Endothelial cell of umbilical vein (primary cell): ENCODE results near the gene ADIPOR2. TPM values are rescaled to one million over a fixed set of nuclear protein-coding genes. Genes with fewer than 3 reads are reported as not detected.

Experiments used
- BruUV-seq: library from RNA; stranded (reverse); fragments of 400-500 nt; replicated peaks from 2 replicates; lab custom pipeline; 2021; lab: Mats Ljungman, UMichigan
- CTCF ChIA-PET: fragments of 300-600, 350-600 bp; sonication (Branson Sonifier 250); formaldehyde crosslinking; loops from one replicate; lab custom pipeline; 2021; ENCODE audit warnings: antibody characterized with exemption, inconsistent platforms; lab: Charles Lee
- POLR2A ChIA-PET: fragments of 300-600, 350-600 bp; sonication (Branson Sonifier 250); formaldehyde crosslinking; loops from one replicate; lab custom pipeline; 2021; ENCODE audit warnings: antibody characterized with exemption, inconsistent platforms; lab: Charles Lee
- DNase-seq: peaks from one replicate; pipeline ENCODE4 v3.0.0-alpha.2; 2011; ENCODE audit warnings: low read depth, low spot score
- FAIRE-seq: peaks from 2 replicates; lab custom pipeline; 2011; peaks lifted over from hg19 to GRCh38; lab: Jason Lieb, UNC
- H2AFZ ChIP-seq: 2 replicates; pipeline ENCODE4 v1.6.0; 2012; ENCODE audit warnings: low read depth, low read length, control low read depth, inconsistent platforms
- H3K27ac ChIP-seq: 2 replicates; pipeline ENCODE4 v1.5.1; 2011; ENCODE audit warnings: low read depth, mild to moderate bottlenecking, control low read depth, low read length, moderate library complexity; ENCODE audit not compliant: insufficient read depth
- H3K27me3 ChIP-seq, 2 experiments: 2 replicates each; pipeline versions ENCODE4 v1.6.0 to v1.6.1; 2011; ENCODE audit warnings: low read length in 2 of 2, mixed read lengths in 1 of 2; ENCODE audit not compliant: control insufficient read depth in 2 of 2, insufficient read depth in 2 of 2
- H3K36me3 ChIP-seq, 2 experiments: 2 replicates in 1 of 2; 3 replicates in 1 of 2; pipeline ENCODE4 v1.5.1; 2011; ENCODE audit warnings: low read length in 2 of 2, mild to moderate bottlenecking in 1 of 2, moderate library complexity in 1 of 2; ENCODE audit not compliant: control insufficient read depth in 2 of 2, insufficient read depth in 2 of 2; ENCODE audit errors: extremely low read depth in 1 of 2
- H3K4me1 ChIP-seq: 3 replicates; pipeline ENCODE4 v1.5.1; 2011; ENCODE audit warnings: mild to moderate bottlenecking, low read length; ENCODE audit not compliant: control insufficient read depth, insufficient read depth; ENCODE audit errors: extremely low read depth
- H3K4me2 ChIP-seq: 2 replicates; pipeline ENCODE4 v1.6.1; 2011; ENCODE audit warnings: low read length, control low read depth, mixed read lengths; ENCODE audit not compliant: insufficient read depth
- H3K4me3 ChIP-seq, 3 experiments: fragments of 200-600 bp in 1 of 3; sonication (generic), shearing (Covaris generic) in 1 of 3; replicated peaks in 1 of 3; 2 replicates each; pipeline ENCODE4 v1.5.1; 2011 to 2016; ENCODE audit warnings: control low read depth in 3 of 3, low read length in 3 of 3, mild to moderate bottlenecking in 2 of 3, inconsistent platforms in 1 of 3, low read depth in 1 of 3, moderate library complexity in 1 of 3; ENCODE audit not compliant: insufficient read depth in 1 of 3
- H3K79me2 ChIP-seq: 2 replicates; pipeline ENCODE4 v1.6.0; 2012; ENCODE audit warnings: low read length, inconsistent platforms; ENCODE audit not compliant: control insufficient read depth, insufficient read depth
- H3K9ac ChIP-seq: replicated peaks from 2 replicates; pipeline ENCODE3; 2011; ENCODE audit warnings: low read length, control low read depth; ENCODE audit not compliant: insufficient read depth; ENCODE audit errors: extremely low read depth
- H3K9me1 ChIP-seq: replicated peaks from 3 replicates; pipeline ENCODE4 v1.6.0; 2011; ENCODE audit warnings: mild to moderate bottlenecking, low read length; ENCODE audit not compliant: control insufficient read depth, insufficient read depth; ENCODE audit errors: extremely low read depth
- H3K9me3 ChIP-seq: replicated peaks from 2 replicates; pipeline ENCODE4 v1.5.1; 2012; ENCODE audit warnings: low read length, inconsistent platforms; ENCODE audit not compliant: control insufficient read depth, insufficient read depth
- H4K20me1 ChIP-seq: replicated peaks from 2 replicates; pipeline ENCODE3; 2011; ENCODE audit warnings: mild to moderate bottlenecking, low read length; ENCODE audit not compliant: control insufficient read depth, insufficient read depth; ENCODE audit errors: extremely low read depth
- EZH2 ChIP-seq: IDR thresholded peaks from 2 replicates; pipeline ENCODE4 v1.6.1; 2012; ENCODE audit warnings: borderline replicate concordance, low read depth, mild to moderate bottlenecking, moderate library complexity, low read length, inconsistent platforms; ENCODE audit not compliant: severe bottlenecking
- FOS ChIP-seq: IDR thresholded peaks from 2 replicates; pipeline ENCODE4 v1.6.1; 2011; ENCODE audit warnings: mild to moderate bottlenecking, low read length, moderate library complexity, borderline replicate concordance; ENCODE audit not compliant: insufficient read depth
- GATA2 ChIP-seq: IDR thresholded peaks from 2 replicates; pipeline ENCODE4 v1.7.0; 2011; ENCODE audit warnings: low read depth, mild to moderate bottlenecking, moderate library complexity, mixed read lengths, low read length; ENCODE audit not compliant: insufficient read length, insufficient read depth
- JUN ChIP-seq: IDR thresholded peaks from 2 replicates; pipeline ENCODE4 v1.6.1; 2011; ENCODE audit warnings: borderline replicate concordance, low read depth; ENCODE audit not compliant: insufficient read length, insufficient read depth
- MYC ChIP-seq: IDR thresholded peaks from one replicate; pipeline ENCODE4 v1.6.1; 2011; ENCODE audit warnings: mild to moderate bottlenecking, low read depth, low read length
- POLR2A ChIP-seq: IDR thresholded peaks from 2 replicates; pipeline ENCODE4 v1.6.1; 2012; ENCODE audit warnings: low read depth, mild to moderate bottlenecking, control low read depth, low read length
- POLR2AphosphoS5 ChIP-seq: IDR thresholded peaks from 2 replicates; pipeline ENCODE4 v1.6.1; 2012; ENCODE audit warnings: low read depth, mild to moderate bottlenecking, control low read depth, low read length, moderate library complexity; ENCODE audit not compliant: insufficient read depth
- dilution Hi-C: fragments of 300-500 bp; cut with MboI; formaldehyde crosslinking; loops from one replicate; pipeline ENCODE4 v1.15.0; 2019; ENCODE audit warnings: low sequenced_read_pairs; ENCODE audit not compliant: extremely low pct_ligation_motif_present
- intact Hi-C: fragments of 100-400 bp; cut with micrococcal nuclease; formaldehyde crosslinking; loops from one replicate; pipeline ENCODE4 v1.10.0; 2022
- polyA plus RNA-seq, 4 experiments: library from polyadenylated mRNA; depleted of rRNA in 3 of 4; stranded (reverse) in 3 of 4; unstranded in 1 of 4; fragments of >200 nt; gene quantifications; 2 replicates each; pipeline versions ENCODE4 v1.2.1 to v1.2.3, GENCODE V29; 2011 to 2012; ENCODE audit warnings: missing spikeins in 1 of 4
- total RNA-seq: library from RNA; stranded (reverse); gene quantifications from 2 replicates; pipeline ENCODE4 v1.2.3, GENCODE V29; 2021
- TF ChIP-seq, protein P1 (sequence below): IDR thresholded peaks from 2 replicates; pipeline ENCODE4 v1.6.1; 2011; ENCODE audit not compliant: insufficient read depth, insufficient read length
- TF ChIP-seq, protein P2 (sequence below), 2 donors: IDR thresholded peaks; 1 replicate in 1 of 2; 2 replicates in 1 of 2; pipeline ENCODE4 v1.5.1; 2011; ENCODE audit warnings: low read length in 2 of 2, mild to moderate bottlenecking in 2 of 2, moderate library complexity in 2 of 2, control low read depth in 1 of 2, inconsistent platforms in 1 of 2, low read depth in 1 of 2; ENCODE audit not compliant: insufficient read depth in 1 of 2; ENCODE audit errors: extremely low read depth in 1 of 2

ADIPOR2 gene
- total and polyA plus RNA-seq, 2 donors (not counting 3 experiments of a cell fraction or from before 2014, with no cell fraction given), result 22.5 to 57.3 TPM

DNA sequence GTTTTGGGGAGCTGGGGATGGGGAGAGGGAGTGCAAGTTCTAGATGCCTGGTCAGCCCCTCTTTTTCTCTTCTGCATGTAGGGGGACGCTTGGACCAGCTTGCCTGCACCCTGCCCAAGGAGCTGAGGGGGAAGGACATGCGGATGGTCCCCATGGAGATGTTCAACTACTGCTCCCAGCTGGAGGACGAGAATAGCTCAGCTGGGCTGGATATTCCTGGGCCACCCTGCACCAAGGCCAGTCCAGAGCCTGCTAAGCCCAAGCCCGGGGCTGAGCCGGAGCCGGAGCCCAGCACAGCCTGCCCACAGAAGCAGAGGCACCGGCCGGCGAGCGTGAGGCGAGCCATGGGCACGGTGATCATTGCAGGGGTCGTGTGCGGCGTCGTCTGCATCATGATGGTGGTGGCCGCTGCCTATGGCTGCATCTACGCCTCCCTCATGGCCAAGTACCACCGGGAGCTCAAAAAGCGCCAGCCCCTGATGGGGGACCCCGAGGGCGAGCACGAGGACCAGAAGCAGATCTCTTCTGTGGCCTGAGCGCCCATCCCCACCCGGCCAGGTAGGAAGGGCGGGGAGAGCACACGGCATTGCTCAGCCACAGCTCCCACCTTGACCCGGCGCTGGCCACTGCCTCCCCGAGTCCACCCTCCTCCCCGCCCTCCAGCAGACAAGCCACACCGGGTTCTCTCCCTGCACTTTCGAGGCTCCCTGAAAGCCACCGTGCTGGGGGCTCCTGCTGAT is 143.5 kb downstream of the ADIPOR2 start:
- Histone ChIP-seq H3K27me3 (peaks cover 2 to 6% of the 10 kb centered on the region in 2 experiments), H3K4me2 (no peak overlapping the region), H3K36me3 (no peaks in the 10 kb centered on the region), H3K9me3 (no peaks in the 10 kb centered on the region), H3K4me1 (no peaks in the 10 kb centered on the region), H3K4me3 (no peak overlapping the region), H3K27ac (no peak overlapping the region), H3K9ac (no peak overlapping the region), H3K79me2 (no peaks in the 10 kb centered on the region), H2AFZ (no peak overlapping the region), H3K9me1 (no peaks in the 10 kb centered on the region), H4K20me1 (no peaks in the 10 kb centered on the region)
- DNase-seq (no peak), FAIRE-seq (no peak)
- no TSS peak for BruUV-seq
- dilution Hi-C loops, result no loop called here
- TF ChIP-seq FOS, result no peak
- TF ChIP-seq, protein P1, sequence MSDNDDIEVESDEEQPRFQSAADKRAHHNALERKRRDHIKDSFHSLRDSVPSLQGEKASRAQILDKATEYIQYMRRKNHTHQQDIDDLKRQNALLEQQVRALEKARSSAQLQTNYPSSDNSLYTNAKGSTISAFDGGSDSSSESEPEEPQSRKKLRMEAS, result no peak
- TF ChIP-seq JUN, result no peak
- TF ChIP-seq GATA2, result no peak
- no peak for TF ChIP-seq POLR2AphosphoS5
- TF ChIP-seq, protein P2, sequence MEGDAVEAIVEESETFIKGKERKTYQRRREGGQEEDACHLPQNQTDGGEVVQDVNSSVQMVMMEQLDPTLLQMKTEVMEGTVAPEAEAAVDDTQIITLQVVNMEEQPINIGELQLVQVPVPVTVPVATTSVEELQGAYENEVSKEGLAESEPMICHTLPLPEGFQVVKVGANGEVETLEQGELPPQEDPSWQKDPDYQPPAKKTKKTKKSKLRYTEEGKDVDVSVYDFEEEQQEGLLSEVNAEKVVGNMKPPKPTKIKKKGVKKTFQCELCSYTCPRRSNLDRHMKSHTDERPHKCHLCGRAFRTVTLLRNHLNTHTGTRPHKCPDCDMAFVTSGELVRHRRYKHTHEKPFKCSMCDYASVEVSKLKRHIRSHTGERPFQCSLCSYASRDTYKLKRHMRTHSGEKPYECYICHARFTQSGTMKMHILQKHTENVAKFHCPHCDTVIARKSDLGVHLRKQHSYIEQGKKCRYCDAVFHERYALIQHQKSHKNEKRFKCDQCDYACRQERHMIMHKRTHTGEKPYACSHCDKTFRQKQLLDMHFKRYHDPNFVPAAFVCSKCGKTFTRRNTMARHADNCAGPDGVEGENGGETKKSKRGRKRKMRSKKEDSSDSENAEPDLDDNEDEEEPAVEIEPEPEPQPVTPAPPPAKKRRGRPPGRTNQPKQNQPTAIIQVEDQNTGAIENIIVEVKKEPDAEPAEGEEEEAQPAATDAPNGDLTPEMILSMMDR (IDR thresholded peaks at IDR 0.05; ENCODE audit: extremely low read depth in 1 of 2, insufficient read depth in 1 of 2, low read depth in 1 of 2, low read length in 2 of 2), result no peak
- TF ChIP-seq EZH2, result no peak
- no peak for TF ChIP-seq MYC
- TF ChIP-seq POLR2A, result no peak
- intact Hi-C loops, result no loop called here
- ChIA-PET CTCF (interaction anchor here (1.3 kb wide), 1 partner anchor 10 kb away, joined by 3 read pairs; no protein-coding TSS in a partner anchor), POLR2A (no interaction called here)
